ENCODE results near the gene TC2N.
"Not testable (repeated sequence)": the region's sequence is repeated elsewhere in the genome, so short reads cannot be mapped to it uniquely, and the experiment has no call there.

TC2N gene

DNA sequence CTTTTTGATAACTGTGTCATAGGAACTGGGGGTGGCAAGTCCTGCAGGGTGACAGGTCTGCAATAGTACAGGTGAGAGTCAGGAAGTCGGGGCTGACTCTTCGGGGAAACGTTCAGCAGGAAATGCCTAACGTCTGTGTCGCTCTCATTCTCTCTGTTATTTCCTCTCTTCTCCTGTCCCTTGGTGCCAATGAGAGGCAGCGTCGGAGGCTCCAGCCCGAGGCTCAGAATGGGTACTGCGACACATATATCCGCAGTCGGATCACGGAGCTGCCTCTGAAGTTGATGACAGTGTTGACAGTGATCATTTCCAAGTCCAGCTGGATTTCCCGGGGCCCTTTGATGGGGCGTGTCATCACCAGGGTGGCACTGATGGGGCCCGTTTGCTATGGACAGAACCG is 2.7 kb upstream of the TC2N start:
- FAIRE-seq (no peak), DNase-seq (ENCODE audit: insufficient read length, low spot score) (peak; percentile 14)

DNA sequence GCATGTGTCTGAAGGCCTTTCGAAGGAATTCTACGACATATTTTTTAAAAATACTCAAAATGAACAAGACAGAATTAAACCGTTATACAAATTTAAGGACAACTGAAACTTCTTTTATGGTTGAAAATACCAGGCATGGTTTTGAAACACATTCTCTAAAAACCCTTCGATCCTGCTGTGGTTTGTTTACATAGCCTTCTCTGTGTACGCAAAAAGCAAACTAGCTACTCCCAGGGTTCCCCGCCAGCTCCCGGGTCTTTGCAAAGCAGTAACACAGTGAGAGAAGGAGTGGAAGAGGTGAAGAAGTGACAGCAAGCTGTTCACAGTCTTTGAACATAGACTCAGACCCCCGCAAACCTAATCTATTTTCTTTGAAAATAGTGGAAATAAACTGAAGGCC is 2.2 kb upstream of the TC2N start:
- DNase-seq (ENCODE audit: insufficient read length, low spot score) (no peak), FAIRE-seq (no peak)

DNA sequence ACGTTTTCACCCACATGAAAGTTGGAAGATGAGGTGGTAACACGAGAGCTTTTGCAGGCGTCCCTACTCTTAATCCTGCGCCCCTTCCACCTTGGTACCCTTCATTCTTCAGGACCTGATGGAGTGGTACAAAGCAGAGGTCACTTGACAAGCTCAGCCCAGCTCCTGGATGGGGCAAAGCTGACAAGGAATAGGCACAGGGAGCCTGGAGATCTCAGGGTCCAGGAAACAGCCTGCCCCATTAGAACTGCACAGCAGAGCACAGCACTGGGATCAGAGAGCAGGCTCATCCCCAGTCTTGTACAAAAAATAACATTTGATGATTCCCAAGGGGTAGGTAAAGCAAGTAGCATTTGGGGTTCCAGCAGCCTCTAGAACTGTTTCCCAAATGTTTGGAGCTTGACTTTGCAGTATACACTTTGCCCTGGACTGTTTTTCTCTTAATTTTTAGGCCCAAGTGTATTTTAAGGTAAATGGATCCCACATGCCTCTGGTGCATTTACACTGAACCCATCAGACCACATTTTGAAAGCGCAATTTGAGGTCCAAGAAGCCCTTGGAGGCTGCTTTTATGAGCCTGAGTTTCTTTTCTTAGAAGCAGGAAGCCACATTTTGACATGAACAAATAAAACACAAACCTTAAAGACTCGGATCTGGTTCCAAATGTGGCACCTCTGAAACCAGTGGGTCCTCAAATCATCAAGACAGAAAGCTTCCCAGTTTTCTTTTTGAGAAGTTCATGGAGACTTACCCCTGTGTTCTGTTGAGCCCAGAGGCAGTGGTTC is 633 bp downstream of the TC2N start:
- FAIRE-seq: no peak
- no peak for DNase-seq (ENCODE audit: insufficient read length, low spot score)

DNA sequence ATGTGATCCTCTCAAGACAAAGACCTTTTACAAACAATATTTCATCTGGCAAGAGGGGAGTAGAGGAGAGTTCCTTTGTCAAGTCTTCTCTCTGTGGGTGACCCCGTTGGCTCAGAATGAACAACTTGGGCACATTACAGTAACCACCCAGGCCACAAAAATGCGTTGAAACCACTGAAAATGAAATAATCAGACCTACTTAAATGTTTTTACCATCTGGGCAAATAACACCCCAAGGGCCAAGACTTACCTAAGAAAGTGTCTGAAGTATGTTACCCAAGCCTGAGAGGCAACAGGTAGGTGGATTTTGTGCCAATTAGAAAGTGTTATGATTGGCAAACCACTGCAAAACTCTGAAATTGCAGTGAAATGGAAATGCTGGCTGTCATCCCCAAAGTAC is 1.3 kb downstream of the TC2N start:
- no peak for FAIRE-seq
- DNase-seq (ENCODE audit: insufficient read length, low spot score): no peak

DNA sequence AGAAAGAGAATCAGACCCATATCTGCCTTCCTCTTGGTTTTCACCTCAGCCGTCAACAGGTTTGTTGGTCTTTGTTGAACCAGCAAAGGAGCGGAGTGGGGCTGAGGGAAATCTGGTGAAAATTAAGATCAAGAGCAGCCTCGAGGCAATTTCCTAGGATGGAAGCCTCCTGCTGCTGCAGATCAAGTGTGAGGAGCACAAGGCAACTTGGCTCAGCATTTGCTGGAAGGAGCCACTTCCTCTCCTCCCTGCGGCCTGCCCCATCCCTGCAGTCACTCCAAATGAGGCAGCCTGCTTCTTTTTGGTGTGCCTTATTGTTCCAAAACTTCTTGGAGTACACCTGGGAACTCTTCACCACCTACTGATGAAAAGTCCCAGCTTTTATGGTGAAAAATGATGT is 4.9 kb downstream of the TC2N start:
- FAIRE-seq (no peak), DNase-seq (ENCODE audit: insufficient read length, low spot score) (no peak)

DNA sequence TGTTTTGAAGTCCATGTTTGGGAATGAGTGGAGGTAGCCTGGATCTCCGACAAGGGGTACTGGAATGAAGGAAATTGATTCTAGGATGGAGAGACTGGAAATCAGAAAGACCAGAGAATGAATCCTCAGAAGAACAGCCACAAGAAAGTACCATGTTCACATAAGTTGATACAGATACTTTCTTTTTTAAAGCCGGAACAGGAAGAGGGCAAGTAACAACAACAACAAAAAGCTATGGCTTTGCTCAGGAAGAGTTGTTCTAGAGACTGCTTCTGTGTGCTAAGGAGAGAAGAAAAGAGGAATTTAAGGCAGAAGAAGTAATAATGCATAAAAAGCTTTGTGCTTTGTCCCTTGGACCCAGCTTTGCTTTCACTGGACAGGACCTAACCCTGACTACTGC is 6.2 kb downstream of the TC2N start:
- no peak for DNase-seq (ENCODE audit: insufficient read length, low spot score)
- FAIRE-seq: no peak

DNA sequence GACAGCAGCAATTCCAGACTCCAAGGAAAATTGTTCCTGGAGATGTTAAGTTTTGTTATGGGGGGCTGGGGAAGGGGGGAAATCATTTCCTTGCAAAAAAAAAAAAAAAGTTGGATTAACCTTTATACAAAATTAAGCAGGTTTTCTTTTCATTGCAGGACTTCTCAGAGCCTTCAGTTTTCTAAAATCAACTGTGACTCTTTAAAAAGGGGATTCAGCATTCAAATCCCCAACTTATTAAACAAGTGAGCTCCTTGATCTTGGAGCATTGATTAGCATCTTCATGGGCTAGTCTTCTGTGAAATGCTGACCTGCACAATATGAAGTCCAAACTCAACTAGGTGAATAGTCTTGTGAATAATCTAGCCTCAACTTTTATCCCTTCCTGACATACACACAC is 7.1 kb downstream of the TC2N start:
- DNase-seq (ENCODE audit: insufficient read length, low spot score) (no peak), FAIRE-seq (no peak)

DNA sequence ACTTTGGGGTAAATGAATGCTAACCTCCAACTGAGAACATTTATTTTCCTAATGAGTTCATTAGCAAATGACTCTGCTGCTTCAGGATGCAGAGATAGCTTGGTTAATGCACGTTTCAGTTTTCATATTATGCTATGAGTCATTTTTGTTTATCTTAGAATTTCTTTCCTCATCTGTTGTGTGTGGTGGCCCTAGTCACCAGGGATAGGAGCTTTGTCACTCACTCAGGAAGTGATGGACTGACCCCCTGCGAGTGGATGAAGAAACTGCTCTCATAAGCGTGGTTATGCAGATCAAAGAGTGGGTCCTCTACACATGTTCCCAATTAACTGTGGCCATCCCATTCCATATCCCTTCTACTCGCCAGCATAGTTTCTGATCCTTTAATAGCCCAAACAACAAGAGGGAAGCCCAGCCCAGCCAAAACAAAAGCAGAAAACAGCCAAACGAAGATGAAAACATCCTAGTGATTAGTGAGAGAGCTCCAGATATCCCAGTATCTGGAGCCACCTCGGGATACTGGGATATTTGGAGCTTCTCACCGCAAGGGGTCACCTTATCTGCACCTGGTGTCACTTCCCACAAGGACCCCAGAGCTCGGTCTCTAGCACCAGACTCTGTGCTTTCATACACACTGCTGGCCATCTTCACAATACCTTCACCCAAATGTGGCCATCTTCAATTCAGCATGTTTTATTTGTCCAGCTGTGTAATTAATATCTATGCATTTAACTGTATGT is 8.6 kb downstream of the TC2N start:
- FAIRE-seq: no peak
- peak; percentile 32 for DNase-seq (ENCODE audit: insufficient read length, low spot score)

DNA sequence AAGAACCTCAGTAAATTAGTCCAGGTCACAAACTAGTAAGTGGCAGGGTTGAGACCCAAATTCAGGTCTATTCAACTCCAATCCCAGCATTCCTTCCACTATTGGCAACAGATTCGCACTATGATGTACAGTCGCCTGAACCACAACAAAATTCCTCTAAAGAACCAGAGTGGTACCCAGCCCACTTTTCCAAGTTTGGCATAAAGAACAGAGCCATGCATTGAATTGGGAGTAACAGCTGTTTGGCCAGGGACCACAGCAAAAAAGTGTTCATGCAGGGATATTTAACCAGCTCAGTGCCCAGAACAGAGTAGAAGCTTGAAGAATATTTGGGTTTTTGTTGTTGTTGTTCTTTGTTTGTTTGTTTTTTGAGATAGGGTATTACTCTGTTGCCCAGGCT is 9.7 kb downstream of the TC2N start:
- FAIRE-seq: no peak
- DNase-seq (ENCODE audit: insufficient read length, low spot score): no peak

DNA sequence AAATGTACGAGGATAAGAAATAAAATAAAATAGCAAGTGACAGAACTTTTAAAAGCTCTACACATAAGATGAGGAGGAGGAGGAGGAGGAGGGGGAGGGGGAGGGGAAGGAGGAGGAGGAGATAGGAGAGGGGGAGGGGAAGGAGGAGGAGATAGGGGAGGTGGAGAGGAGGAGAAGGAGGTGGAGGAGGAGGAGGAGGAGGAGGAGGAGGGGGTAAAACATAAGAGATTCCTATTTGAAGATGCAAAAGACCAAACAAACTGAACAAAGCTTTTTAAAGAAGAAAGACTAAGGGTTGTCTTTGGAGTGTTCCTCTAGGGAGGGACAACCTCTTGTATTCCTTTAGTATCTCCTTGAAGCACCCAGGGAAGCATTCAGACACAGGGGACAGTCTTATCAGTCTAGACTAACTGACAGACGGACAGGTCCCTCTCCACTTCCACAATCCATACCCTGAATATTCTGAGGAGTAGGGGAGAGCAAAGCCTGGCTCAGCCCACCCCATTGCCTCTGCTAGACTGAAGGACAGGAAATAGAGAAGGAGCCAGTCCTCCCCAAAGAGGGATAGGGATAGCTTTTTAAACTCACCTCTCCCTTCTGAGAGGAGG is 12.9 kb downstream of the TC2N start:
- DNase-seq (ENCODE audit: insufficient read length, low spot score) (no peak), FAIRE-seq (no peak)

DNA sequence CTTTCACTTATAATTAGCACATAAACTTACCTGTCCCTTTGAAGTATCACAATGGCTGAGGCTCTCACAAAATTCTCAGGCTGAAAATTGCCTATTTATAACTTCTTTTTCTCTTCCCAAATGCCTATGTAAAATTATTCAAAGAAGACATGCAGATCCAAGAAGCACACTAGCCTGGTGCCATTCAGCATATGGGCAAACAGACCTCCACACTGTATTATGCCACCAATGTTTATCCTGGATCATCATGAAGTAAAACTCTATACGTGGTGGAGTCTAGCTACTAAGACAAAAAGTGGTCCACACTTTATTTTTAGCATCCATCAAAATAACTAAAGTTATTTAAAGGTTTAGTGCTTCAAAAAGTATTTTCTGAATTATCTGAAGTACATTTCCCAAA is 15.8 kb downstream of the TC2N start:
- DNase-seq (ENCODE audit: insufficient read length, low spot score) (no peak), FAIRE-seq (no peak)

DNA sequence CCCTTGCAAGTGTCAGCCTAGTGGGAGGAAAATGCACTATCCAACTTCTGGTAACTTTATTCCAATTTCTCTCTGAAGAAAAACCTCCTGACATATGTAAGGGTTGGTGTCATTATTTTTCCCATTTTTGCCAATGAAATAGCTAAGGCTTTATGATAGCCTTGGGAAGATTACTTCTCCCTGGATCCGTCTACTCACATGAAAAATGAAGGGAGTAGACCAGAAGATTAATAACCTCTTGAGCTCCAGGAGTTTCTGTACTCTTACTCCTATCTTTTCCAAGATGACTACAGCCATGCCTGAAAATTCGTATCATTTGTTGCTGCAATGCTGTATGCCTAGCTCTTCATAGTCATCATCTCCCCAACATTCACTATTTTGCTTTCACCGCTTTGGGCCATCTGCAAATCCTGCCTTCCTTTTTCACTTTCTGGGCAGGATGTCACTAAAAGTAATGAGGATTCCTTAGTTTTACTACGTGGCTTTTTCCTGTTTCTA is 18.8 kb downstream of the TC2N start:
- no peak for DNase-seq (ENCODE audit: insufficient read length, low spot score)
- FAIRE-seq: no peak

DNA sequence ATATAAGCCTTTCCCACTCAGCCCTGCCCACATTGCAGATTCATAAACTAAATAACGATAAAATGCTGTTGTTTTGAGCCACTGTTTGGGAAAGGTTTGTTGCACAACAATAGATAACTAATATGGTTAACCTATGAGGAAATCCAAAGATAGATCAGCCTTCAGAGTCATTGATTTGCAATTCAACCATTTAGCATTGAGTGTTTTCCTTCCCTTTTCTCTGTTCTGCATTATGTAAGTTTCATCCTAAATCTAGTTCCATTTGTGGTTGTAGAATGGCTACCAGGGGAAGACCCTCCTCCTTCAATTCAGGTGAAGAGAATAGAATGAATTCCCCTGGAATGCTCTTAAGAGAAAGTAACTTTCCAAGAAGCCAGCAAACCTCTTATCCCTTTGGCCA is 19.6 kb downstream of the TC2N start:
- DNase-seq (ENCODE audit: insufficient read length, low spot score) (no peak), FAIRE-seq (no peak)

DNA sequence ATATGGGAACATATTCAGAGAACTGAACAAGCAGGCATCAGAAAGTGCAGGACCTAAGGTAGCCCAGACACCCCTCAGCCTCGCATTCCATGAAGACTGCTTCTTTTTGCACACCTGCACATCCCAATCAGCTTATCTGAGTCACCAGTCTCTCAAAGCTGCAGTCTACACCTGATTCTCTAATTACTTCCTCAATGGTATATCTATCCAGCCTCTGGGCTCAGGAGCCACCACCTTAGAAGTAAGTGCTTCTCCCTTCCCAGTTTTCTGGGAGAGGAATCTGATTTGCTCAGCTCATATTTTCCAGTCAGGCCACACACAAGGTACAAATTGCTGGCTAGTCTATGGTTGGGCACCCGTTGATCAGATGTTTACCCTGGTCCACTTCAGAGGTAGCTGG is 21.7 kb downstream of the TC2N start:
- no peak for FAIRE-seq
- no peak for DNase-seq (ENCODE audit: insufficient read length, low spot score)

DNA sequence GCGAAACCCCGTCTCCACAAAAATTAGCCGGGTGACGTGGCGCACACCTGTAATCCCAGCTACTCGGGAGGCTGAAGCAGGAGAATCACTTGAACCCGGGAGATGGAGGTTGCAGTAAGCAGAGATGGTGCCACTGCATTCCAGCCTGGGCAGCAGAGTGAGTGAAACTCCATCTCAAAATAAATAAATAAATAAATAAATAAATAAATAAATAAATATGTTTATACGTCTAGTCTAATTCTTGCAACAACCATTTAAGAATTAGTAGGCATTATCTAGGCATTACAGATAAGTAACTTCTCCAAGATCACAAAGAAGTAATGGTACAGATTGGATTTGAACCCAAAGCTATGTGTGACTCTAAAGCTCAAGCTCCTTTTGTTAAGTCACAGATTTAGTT is 22.3 kb downstream of the TC2N start:
- FAIRE-seq: not testable (repeated sequence)

DNA sequence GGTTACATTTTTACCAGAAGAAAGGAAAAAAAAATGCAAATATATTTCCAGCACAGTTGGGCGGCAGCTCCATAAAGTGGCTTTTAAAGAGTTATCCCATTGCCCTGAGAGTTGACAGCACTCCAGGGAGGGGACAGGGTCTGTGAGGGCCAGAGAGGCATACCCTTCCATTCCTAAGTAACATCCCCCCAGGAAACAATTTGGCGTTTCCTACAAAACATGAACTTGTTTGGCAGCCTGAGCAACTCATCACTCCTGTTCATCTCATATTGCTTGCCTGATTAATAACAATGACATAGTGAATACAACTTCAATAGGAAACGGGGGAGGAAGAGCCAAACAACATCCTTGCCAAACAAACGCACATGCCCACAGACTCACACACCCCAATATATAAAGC is 23.3 kb downstream of the TC2N start:
- no peak for DNase-seq (ENCODE audit: insufficient read length, low spot score)
- FAIRE-seq: no peak

More for the DNA sequence above, 22.3 kb downstream of the TC2N start:
- not testable (repeated sequence) for DNase-seq (ENCODE audit: insufficient read length, low spot score)

DNA sequence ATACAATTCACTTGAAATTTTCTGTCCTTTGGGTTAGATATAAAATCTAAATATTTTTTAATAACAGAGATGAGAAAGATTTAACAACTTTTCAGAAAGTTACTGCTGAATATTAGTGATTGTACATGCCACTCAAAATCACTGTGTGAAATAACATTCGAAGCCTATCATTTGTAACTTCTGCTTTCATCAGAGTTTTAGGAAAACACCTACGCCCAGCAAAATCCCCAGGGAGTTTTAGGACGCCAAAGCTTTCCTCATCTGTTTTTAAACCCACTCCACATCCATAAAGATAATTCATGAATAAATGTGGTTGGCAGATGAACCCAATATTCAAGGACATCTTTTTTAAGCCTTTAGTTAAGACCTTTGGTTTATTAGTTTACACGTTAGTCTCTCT is 23.9 kb downstream of the TC2N start:
- no peak for FAIRE-seq
- no peak for DNase-seq (ENCODE audit: insufficient read length, low spot score)

DNA sequence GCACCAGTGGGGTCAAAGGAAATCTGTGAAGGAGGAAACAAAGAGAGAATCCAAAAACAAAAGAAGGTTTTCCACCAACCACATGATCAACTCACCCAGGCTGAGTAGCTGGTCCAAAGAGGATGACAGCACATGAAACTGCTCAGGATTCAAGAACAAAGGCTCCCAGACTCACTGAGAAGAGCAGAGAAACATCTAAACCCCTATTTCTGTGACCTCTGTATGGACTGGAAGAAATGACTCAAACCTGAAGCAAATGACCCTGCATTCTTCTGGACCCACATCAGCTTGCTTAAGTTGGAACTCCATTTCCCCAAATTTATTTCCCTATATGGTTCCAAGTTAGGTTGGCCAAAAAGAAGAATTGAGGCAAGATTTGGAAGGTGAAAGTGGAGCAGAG is 26.3 kb downstream of the TC2N start:
- DNase-seq (ENCODE audit: insufficient read length, low spot score) (no peak), FAIRE-seq (no peak)

DNA sequence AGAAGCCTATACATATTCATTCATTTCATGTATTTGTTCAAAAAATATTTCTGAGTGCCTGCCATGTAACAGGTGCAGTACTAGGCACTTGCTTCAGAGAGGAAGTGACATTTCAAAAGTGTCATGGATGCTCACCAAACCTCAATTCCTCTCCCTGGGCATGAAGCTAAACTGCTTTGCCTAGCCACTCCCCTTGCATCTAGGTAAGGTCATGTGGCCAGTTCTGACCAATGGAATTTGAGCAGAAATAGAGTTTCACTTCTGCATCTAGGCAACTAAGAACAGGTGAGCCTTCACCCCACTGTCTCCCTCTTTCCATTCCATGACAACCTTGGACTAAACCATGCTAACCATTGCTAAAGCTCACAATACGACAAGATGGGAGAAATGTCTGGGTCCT is 27.6 kb downstream of the TC2N start:
- no peak for DNase-seq (ENCODE audit: insufficient read length, low spot score)
- no peak for FAIRE-seq

DNA sequence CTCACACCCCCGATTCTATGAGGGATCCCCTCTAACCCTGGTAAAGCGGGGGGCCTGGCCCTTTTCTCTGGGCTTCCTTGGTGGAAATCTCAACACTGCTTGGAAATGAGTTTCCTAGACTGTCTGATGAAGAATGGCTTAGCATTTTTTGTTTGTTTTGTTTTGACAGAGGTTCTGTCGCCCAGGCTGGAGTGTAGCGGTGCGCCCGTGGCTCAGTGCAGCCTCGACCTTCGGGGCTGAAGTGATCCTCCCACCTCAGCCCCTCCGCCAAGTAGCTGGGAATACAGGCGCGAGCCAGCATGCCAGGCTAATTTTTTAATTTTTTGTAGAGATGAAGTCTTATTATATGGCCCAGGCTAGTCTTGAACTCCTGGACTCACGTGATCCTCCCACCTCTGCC is 30.3 kb downstream of the TC2N start:
- DNase-seq (ENCODE audit: insufficient read length, low spot score) (no peak), FAIRE-seq (no peak)

DNA sequence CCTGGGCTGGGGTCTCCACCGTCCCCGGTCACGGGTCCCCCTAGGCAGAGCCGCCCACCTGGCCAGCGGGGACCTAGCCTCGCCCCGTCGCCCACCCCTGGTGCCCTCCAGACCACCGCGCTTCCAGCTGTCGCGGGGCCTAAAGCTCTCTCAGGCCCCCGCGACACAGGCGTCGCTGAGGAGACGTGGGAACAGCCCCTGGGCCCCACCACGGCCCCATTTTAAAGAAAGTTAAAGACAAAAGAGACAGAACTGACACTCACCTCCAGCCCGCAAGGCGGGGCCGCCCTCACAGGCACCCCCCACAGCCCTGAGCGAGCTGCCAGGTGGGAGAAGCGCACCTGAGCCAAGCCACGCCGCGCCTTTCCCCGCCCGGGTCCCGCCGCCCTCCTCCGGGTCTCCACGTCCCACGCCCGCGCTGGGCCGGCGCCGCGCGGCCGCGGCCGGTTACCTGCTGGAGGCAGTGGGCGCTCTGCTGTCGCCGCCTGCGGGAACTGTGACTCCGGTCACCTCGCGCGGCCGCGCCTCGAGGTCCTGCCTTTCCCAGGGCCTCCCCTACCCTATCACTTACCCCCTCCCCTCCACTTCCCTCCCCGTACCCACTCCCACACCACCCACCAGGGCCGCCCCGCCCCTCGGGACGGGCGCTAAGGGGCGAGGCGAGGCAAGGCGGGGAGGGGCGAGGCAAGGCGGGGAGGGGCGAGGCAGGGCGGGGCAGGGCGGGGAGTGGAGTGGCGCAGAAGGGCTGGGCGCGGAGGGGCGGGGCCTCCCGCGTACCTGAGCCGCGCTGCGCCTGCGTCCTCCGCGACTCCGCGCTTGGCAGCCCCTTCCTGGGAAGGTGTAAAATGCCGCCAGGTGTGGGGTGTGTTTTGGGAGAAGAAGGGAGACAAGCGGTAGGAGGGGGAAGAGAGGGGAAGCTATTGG is 31.2 kb downstream of the TC2N start:
- DNase-seq (ENCODE audit: insufficient read length, low spot score) (no peak), FAIRE-seq (no peak)
